Urinary bladder (tissue), 4 donors: ENCODE measurements around the gene MAPK7. TPM values are rescaled to one million over a fixed set of nuclear protein-coding genes. Genes with fewer than 3 reads are reported as not detected.

Experiments
- DNase-seq: peaks from one replicate; pipeline ENCODE4 v3.0.0-alpha.2; 2015; ENCODE audit errors: extremely low spot score
- H3K27ac ChIP-seq: one replicate; pipeline ENCODE4 v1.5.1; 2013; ENCODE audit warnings: low read depth, mild to moderate bottlenecking, moderate library complexity
- H3K36me3 ChIP-seq: one replicate; pipeline ENCODE4 v1.6.1; 2013; ENCODE audit warnings: mild to moderate bottlenecking, moderate library complexity; ENCODE audit not compliant: insufficient read depth
- H3K4me1 ChIP-seq: one replicate; pipeline ENCODE4 v1.6.1; 2013; ENCODE audit warnings: mild to moderate bottlenecking, moderate library complexity; ENCODE audit not compliant: insufficient read depth
- H3K4me3 ChIP-seq: one replicate; pipeline ENCODE4 v1.5.1; 2013; ENCODE audit warnings: low read depth, low read length
- WGBS: extraction: QIAGEN DNeasy Blood & Tissue Kit; methylation state at CpG from one replicate; pipeline ENCODE4 v1.1.7; 2013; 5-methylcytosine and 5-hydroxymethylcytosine counted together
- polyA plus RNA-seq: library from polyadenylated mRNA; stranded (reverse); fragments of 200-250 nt; gene quantifications from one replicate; pipeline ENCODE4 v1.2.3, GENCODE V29; 2013
- small RNA-seq: library from RNA; depleted of rRNA; stranded (forward); fragments of <200 nt; gene quantifications from one replicate; pipeline ENCODE3, GENCODE V24; 2014
- total RNA-seq: library from RNA; depleted of rRNA; stranded (reverse); fragments of >200 nt; gene quantifications from one replicate; pipeline ENCODE4 v1.2.3, GENCODE V29; 2014
- donor health status: healthy with polysubstance abuse.
- donor health status: healthy.

Gene MAPK7
- total and polyA plus RNA-seq, 2 donors, result 15.8 to 32.8 TPM

GRCh38 chr17:19426631-19427030 is 48.3 kb downstream of the MAPK7 start:
- WGBS, result 94% methylated on average over 5 of the region's 5 CpGs
- H3K4me3 ChIP-seq, result no peak overlapping the region
- H3K4me1 ChIP-seq, result no peaks in the 10 kb centered on the region
- DNase-seq, result no peak
- no peaks in the 10 kb centered on the region for H3K36me3 ChIP-seq
- no peak overlapping the region for H3K27ac ChIP-seq

- Histone ChIP-seq H3K27ac (no peak overlapping the region), H3K4me3 (no peak overlapping the region), H3K4me1 (no peaks in the 10 kb centered on the region), H3K36me3 (no peaks in the 10 kb centered on the region)
- no peak for DNase-seq
- WGBS, result 83% methylated on average over 3 of the region's 3 CpGs
Observed at GRCh38 chr17:19431691-19432090, 53.4 kb downstream of the MAPK7 start.

Small RNA genes lying within 50 kb of the gene (small RNA-seq; reads per million reads assigned to genes)
- gene MIR1180 (12.8 reads per million, percentile 94 among the genes with 10 or more reads in this experiment), gene RF00537 (not detected)

Other genes with a start within 250 kb of the MAPK7 start
- gene EPN2, start 141.1 kb upstream of the MAPK7 start, total RNA-seq, result 40.3 TPM
- gene EPN2, start 141.1 kb upstream of the MAPK7 start, polyA plus RNA-seq, result 46.2 TPM
- gene B9D1, start 15.8 kb upstream of the MAPK7 start, total RNA-seq, result 14.5 TPM
- 14.4 TPM for gene B9D1, start 15.8 kb upstream of the MAPK7 start, polyA plus RNA-seq
- 123 TPM for gene MFAP4, start 8.7 kb downstream of the MAPK7 start, total RNA-seq
- 1,046 TPM for gene MFAP4, start 8.7 kb downstream of the MAPK7 start, polyA plus RNA-seq
- gene RNF112, start 32.7 kb downstream of the MAPK7 start, total RNA-seq, result 3.1 TPM
- gene RNF112, start 32.7 kb downstream of the MAPK7 start, polyA plus RNA-seq, result 17.4 TPM
- gene SLC47A1, start 155.4 kb downstream of the MAPK7 start, total RNA-seq, result 0.53 TPM
- gene SLC47A1, start 155.4 kb downstream of the MAPK7 start, polyA plus RNA-seq, result 1.6 TPM